GM10266 (cell line): ENCODE data around the gene CEBPB.

ENCODE experiments used
- DNase-seq: peaks from one replicate; pipeline ENCODE4 v3.0.0; 2012; ENCODE audit errors: extremely low spot score
- TF ChIP-seq, protein P1 (sequence below): IDR thresholded peaks from 2 replicates; pipeline ENCODE4 v1.5.1; 2012; ENCODE audit warnings: mild to moderate bottlenecking, low read depth; ENCODE audit not compliant: control insufficient read depth, insufficient read depth; ENCODE audit errors: missing control alignments

CEBPB gene

DNA sequence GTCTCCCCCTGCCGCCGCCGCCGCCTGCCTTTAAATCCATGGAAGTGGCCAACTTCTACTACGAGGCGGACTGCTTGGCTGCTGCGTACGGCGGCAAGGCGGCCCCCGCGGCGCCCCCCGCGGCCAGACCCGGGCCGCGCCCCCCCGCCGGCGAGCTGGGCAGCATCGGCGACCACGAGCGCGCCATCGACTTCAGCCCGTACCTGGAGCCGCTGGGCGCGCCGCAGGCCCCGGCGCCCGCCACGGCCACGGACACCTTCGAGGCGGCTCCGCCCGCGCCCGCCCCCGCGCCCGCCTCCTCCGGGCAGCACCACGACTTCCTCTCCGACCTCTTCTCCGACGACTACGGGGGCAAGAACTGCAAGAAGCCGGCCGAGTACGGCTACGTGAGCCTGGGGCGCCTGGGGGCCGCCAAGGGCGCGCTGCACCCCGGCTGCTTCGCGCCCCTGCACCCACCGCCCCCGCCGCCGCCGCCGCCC is 474 bp downstream of the CEBPB start:
- DNase-seq: peak; percentile 62

GRCh38 chr20:50191544-50192363 is 1.1 kb downstream of the CEBPB start:
- TF ChIP-seq, protein P1, sequence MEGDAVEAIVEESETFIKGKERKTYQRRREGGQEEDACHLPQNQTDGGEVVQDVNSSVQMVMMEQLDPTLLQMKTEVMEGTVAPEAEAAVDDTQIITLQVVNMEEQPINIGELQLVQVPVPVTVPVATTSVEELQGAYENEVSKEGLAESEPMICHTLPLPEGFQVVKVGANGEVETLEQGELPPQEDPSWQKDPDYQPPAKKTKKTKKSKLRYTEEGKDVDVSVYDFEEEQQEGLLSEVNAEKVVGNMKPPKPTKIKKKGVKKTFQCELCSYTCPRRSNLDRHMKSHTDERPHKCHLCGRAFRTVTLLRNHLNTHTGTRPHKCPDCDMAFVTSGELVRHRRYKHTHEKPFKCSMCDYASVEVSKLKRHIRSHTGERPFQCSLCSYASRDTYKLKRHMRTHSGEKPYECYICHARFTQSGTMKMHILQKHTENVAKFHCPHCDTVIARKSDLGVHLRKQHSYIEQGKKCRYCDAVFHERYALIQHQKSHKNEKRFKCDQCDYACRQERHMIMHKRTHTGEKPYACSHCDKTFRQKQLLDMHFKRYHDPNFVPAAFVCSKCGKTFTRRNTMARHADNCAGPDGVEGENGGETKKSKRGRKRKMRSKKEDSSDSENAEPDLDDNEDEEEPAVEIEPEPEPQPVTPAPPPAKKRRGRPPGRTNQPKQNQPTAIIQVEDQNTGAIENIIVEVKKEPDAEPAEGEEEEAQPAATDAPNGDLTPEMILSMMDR: peak; percentile 16
- DNase-seq: peak; percentile 72

More for the DNA sequence above, 474 bp downstream of the CEBPB start:
- TF ChIP-seq, protein P1: no peak

- peak; percentile 87 for DNase-seq
- TF ChIP-seq, protein P1: no peak
These were observed 2.0 kb downstream of the CEBPB start for GRCh38 chr20:50192364-50193198.

DNA sequence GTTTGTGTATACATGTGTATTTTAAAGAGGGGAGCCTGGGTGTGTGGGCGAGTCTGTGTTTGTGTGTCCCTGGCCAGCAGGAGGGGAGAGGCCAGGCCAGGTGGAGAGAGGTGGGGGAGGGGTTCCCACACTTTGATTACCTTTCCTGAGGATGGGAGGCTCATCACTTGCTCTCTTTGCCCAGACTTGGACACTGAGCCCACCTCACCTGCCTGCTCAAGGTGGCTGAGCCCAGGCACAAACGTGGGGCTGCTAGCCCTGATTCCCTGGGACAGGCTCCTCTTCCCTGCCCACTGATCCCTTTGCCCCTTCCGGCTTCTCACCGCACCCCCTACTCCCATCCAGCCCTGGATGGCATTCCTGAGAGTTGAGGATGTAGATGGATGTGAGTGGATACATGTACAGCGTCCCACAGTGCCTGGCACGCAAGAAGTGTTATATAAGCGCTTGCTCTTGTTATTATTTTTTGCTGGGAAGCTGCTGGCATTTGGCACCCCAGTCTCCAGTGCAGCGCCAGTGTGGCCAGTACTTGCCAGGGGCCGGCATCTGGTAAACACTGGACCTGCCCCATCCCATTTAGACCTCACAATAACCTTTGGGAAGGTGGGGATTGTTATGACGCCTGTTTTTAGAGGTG is 2.7 kb downstream of the CEBPB start:
- TF ChIP-seq, protein P1: no peak
- no peak for DNase-seq

DNA sequence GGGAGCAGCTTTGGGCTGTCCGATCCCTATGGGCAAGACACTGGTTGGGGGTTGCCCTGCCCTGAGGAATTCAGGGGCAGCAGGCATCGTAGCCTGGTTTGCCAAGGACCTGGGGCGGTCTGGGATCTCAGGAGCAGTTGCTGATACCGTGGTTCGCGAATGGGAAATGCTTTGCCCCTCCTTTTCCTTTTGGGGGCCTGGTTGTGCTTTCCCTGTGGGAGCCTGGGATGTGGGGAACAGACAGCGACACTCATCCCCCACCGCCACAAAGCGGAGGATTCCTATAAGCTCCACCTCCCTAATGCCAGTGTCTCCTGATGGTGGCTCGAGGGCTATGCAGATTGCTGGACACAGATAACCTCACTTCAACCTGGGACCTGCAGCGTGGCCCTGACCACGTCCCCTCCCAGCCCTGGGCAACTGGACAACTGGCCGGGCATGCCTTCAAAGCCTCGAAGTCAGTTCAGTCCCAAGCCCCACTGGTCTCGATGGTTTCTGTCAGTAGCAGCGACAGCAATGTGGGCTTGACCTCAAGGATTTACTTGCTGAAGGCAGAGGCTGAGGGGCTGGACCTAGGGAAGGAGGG is 3.3 kb downstream of the CEBPB start:
- DNase-seq: no peak
- TF ChIP-seq, protein P1: no peak

- TF ChIP-seq, protein P1: no peak
- DNase-seq: no peak
These were observed 3.8 kb downstream of the CEBPB start for GRCh38 chr20:50194422-50194830.
